Mammary epithelial cell (primary cell): Measurements from ENCODE around the gene GMPPA.

ENCODE experiments used
- EZH2 ChIP-seq: IDR thresholded peaks from 2 replicates; pipeline ENCODE4 v1.6.1; 2012; ENCODE audit warnings: low read length, inconsistent platforms, borderline replicate concordance
- TF ChIP-seq, protein P1 (sequence below), 2 donors: IDR thresholded peaks in 1 of 2; conservative IDR thresholded peaks in 1 of 2; 2 replicates each; pipeline ENCODE4 v1.5.1; 2011 to 2012; ENCODE audit warnings: inconsistent platforms in 2 of 2, low read length in 2 of 2, mild to moderate bottlenecking in 2 of 2, control low read depth in 1 of 2, low read depth in 1 of 2; ENCODE audit not compliant: insufficient read depth in 1 of 2; ENCODE audit errors: extremely low read depth in 1 of 2

DNA sequence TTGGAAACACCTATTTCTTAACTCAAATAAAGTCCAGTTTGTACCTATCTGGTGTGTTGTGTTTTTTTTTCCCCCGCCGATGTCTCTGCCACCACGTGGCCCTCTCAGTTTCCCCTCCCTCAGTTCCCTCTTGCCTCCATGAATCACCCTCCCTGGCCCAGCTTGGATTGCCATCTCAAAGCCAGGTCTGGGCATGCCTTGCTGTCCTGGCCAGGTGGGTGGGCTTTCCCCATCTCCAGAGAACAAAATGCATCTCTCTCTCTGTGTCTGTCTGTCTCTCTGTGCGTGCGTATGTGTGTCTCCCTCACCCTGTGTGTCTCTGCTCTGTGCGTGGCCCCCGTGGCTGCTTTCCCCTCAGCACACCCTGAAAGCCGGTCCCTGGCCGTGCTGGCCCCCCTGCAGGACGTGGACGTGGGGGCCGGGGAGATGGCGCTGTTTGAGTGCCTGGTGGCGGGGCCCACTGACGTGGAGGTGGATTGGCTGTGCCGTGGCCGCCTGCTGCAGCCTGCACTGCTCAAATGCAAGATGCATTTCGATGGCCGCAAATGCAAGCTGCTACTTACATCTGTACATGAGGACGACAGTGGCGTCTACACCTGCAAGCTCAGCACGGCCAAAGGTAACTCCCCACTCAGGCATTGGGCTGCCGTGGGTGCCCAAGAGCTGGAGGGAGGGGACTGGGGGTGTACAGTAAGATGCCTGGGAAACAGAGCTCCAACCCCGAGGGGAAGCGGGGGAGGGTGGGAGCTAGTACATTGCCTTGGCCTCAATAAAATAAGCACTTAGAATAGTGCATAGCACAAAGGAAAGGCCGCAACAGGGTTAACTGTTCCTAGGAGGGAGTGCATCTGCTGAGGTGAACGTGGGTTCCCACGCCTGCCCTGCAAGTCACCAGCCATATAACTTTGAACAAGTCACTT lies 31.6 kb upstream of the GMPPA start:
- TF ChIP-seq, protein P1, sequence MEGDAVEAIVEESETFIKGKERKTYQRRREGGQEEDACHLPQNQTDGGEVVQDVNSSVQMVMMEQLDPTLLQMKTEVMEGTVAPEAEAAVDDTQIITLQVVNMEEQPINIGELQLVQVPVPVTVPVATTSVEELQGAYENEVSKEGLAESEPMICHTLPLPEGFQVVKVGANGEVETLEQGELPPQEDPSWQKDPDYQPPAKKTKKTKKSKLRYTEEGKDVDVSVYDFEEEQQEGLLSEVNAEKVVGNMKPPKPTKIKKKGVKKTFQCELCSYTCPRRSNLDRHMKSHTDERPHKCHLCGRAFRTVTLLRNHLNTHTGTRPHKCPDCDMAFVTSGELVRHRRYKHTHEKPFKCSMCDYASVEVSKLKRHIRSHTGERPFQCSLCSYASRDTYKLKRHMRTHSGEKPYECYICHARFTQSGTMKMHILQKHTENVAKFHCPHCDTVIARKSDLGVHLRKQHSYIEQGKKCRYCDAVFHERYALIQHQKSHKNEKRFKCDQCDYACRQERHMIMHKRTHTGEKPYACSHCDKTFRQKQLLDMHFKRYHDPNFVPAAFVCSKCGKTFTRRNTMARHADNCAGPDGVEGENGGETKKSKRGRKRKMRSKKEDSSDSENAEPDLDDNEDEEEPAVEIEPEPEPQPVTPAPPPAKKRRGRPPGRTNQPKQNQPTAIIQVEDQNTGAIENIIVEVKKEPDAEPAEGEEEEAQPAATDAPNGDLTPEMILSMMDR (conservative IDR thresholded peaks at IDR 0.05 in 1 of 2, IDR thresholded peaks at IDR 0.05 in 1 of 2; ENCODE audit: extremely low read depth in 1 of 2, insufficient read depth in 1 of 2, low read depth in 1 of 2, low read length in 2 of 2): no peak
- no peak for TF ChIP-seq EZH2
